ENCODE data around the gene ZNF654. TPM values are rescaled to one million over a fixed set of nuclear protein-coding genes. Genes with fewer than 3 reads are reported as not detected.

Gene ZNF654
- total and polyA plus RNA-seq, 2 donors (not counting 3 experiments of a cell fraction or from before 2014, with no cell fraction given): 2.9 to 14.6 TPM

GRCh38 chr3:88040529-88040928 is 18.5 kb upstream of the ZNF654 start:
- H3K9me1 ChIP-seq (replicated peaks; ENCODE audit: control insufficient read depth, extremely low read depth, insufficient read depth, low read length): no peaks in the 10 kb centered on the region
- H3K9ac ChIP-seq (replicated peaks; ENCODE audit: extremely low read depth, insufficient read depth, low read length): no peak overlapping the region
- no TSS peak for BruUV-seq (replicated peaks)
- peaks cover 15% of the 10 kb centered on the region for H3K4me1 ChIP-seq (ENCODE audit: control insufficient read depth, extremely low read depth, insufficient read depth, low read length)
- no peaks in the 10 kb centered on the region for H3K9me3 ChIP-seq (replicated peaks; ENCODE audit: control insufficient read depth, insufficient read depth, low read length)
- DNase-seq (ENCODE audit: low read depth, low spot score): no peak
- no peaks in the 10 kb centered on the region for H4K20me1 ChIP-seq (replicated peaks; ENCODE audit: control insufficient read depth, extremely low read depth, insufficient read depth, low read length)
- no peak overlapping the region for H3K4me2 ChIP-seq (ENCODE audit: insufficient read depth, low read length)
- TF ChIP-seq FOS (IDR thresholded peaks at IDR 0.05; ENCODE audit: borderline replicate concordance, insufficient read depth, low read length) (no peak), MAX (IDR thresholded peaks at IDR 0.05; ENCODE audit: insufficient read depth, insufficient read length) (no peak), POLR2A (IDR thresholded peaks at IDR 0.05; ENCODE audit: low read depth, low read length) (no peak), JUN (IDR thresholded peaks at IDR 0.05; ENCODE audit: borderline replicate concordance, insufficient read depth, insufficient read length, low read depth) (no peak)
- ChIA-PET POLR2A (no interaction called here), CTCF (no interaction called here)
- H3K27ac ChIP-seq (ENCODE audit: insufficient read depth, low read depth, low read length): no peak overlapping the region
- H3K36me3 ChIP-seq (ENCODE audit: control insufficient read depth in 2 of 2, extremely low read depth in 1 of 2, insufficient read depth in 2 of 2, low read length in 2 of 2): no peaks in the 10 kb centered on the region
- no peak for FAIRE-seq
- dilution Hi-C loops (cut with MboI; ENCODE audit: extremely low pct_ligation_motif_present, low sequenced_read_pairs) (no loop called here), intact Hi-C loops (cut with micrococcal nuclease) (no loop called here)
- no peaks in the 10 kb centered on the region for H3K27me3 ChIP-seq (ENCODE audit: control insufficient read depth in 2 of 2, insufficient read depth in 2 of 2, low read length in 2 of 2)
- no peaks in the 10 kb centered on the region for H3K79me2 ChIP-seq (ENCODE audit: control insufficient read depth, insufficient read depth, low read length)
- no peak overlapping the region for H3K4me3 ChIP-seq (replicated peaks in 1 of 3; ENCODE audit: insufficient read depth in 1 of 3, low read depth in 1 of 3, low read length in 3 of 3)
- no peak overlapping the region for H2AFZ ChIP-seq (ENCODE audit: low read depth, low read length)

- Histone ChIP-seq H3K4me3 (replicated peaks in 1 of 3; ENCODE audit: insufficient read depth in 1 of 3, low read depth in 1 of 3, low read length in 3 of 3) (no peak overlapping the region), H3K9ac (replicated peaks; ENCODE audit: extremely low read depth, insufficient read depth, low read length) (no peak overlapping the region), H2AFZ (ENCODE audit: low read depth, low read length) (no peak overlapping the region), H3K27me3 (ENCODE audit: control insufficient read depth in 2 of 2, insufficient read depth in 2 of 2, low read length in 2 of 2) (no peaks in the 10 kb centered on the region), H3K27ac (ENCODE audit: insufficient read depth, low read depth, low read length) (no peak overlapping the region), H4K20me1 (replicated peaks; ENCODE audit: control insufficient read depth, extremely low read depth, insufficient read depth, low read length) (no peaks in the 10 kb centered on the region), H3K4me1 (ENCODE audit: control insufficient read depth, extremely low read depth, insufficient read depth, low read length) (peaks cover 19% of the 10 kb centered on the region), H3K79me2 (ENCODE audit: control insufficient read depth, insufficient read depth, low read length) (no peaks in the 10 kb centered on the region), H3K4me2 (ENCODE audit: insufficient read depth, low read length) (no peak overlapping the region), H3K9me3 (replicated peaks; ENCODE audit: control insufficient read depth, insufficient read depth, low read length) (no peaks in the 10 kb centered on the region), H3K36me3 (ENCODE audit: control insufficient read depth in 2 of 2, extremely low read depth in 1 of 2, insufficient read depth in 2 of 2, low read length in 2 of 2) (no peaks in the 10 kb centered on the region), H3K9me1 (replicated peaks; ENCODE audit: control insufficient read depth, extremely low read depth, insufficient read depth, low read length) (no peaks in the 10 kb centered on the region)
- DNase-seq (ENCODE audit: low read depth, low spot score) (no peak), FAIRE-seq (no peak)
- CTCF ChIA-PET: no interaction called here
- dilution Hi-C loops (cut with MboI; ENCODE audit: extremely low pct_ligation_motif_present, low sequenced_read_pairs) (no loop called here), intact Hi-C loops (cut with micrococcal nuclease) (no loop called here)
- no TSS peak for BruUV-seq (replicated peaks)
- POLR2A ChIA-PET: no interaction called here
- TF ChIP-seq MAX (IDR thresholded peaks at IDR 0.05; ENCODE audit: insufficient read depth, insufficient read length): no peak
- no peak for TF ChIP-seq POLR2AphosphoS5 (IDR thresholded peaks at IDR 0.05; ENCODE audit: insufficient read depth, low read depth, low read length)
Measured at GRCh38 chr3:88041005-88041404, 18.1 kb upstream of the ZNF654 start.

Measured in endothelial cell of umbilical vein (primary cell).